HepG2 (cell line): ENCODE measurements around the gene CEBPA. TPM values are rescaled to one million over a fixed set of nuclear protein-coding genes. Genes with fewer than 3 reads are reported as not detected.
A peak's percentile ranks its signal among the peaks of the same experiment; 100 is the strongest.

Experiments
- ETV6 ChIP-seq: sonication (generic); formaldehyde crosslinking; conservative IDR thresholded peaks from 2 replicates; pipeline ENCODE4 v1.4.0; 2020; ENCODE audit warnings: missing genetic modification reagents
- IKZF4 ChIP-seq: sonication (generic); formaldehyde crosslinking; IDR thresholded peaks from 2 replicates; pipeline ENCODE4 v1.5.1; 2020; ENCODE audit warnings: borderline replicate concordance, mild to moderate bottlenecking, low read depth, missing genetic modification reagents; ENCODE audit errors: not compliant biosample characterization
- KDM5A ChIP-seq: fragments of 200-600 bp; sonication (generic); IDR thresholded peaks from 2 replicates; pipeline ENCODE4 v1.7.0; 2018; ENCODE audit warnings: antibody characterized with exemption, mild to moderate bottlenecking, low read length, borderline replicate concordance
- KLF13 ChIP-seq: sonication (generic); formaldehyde crosslinking; IDR thresholded peaks from 2 replicates; pipeline ENCODE4 v1.4.0; 2020; ENCODE audit warnings: mild to moderate bottlenecking, missing genetic modification reagents
- RAD21 ChIP-seq: fragments of 450-650 bp; formaldehyde crosslinking; IDR thresholded peaks from 2 replicates; pipeline ENCODE4 v1.5.0; 2020; ENCODE audit warnings: mild to moderate bottlenecking
- RBM39 ChIP-seq: fragments of 200-400 bp; formaldehyde crosslinking; IDR thresholded peaks from one replicate; pipeline ENCODE4 v1.6.1; 2018; ENCODE audit warnings: antibody characterized with exemption, mild to moderate bottlenecking, low read depth, low read length; ENCODE audit not compliant: poor library complexity, severe bottlenecking
- SP1 ChIP-seq, 2 experiments: fragments of 450-650 bp in 1 of 2; sonication (generic) in 1 of 2; formaldehyde crosslinking in 1 of 2; IDR thresholded peaks; 2 replicates each; pipeline versions ENCODE4 v1.4.0 to v1.6.1; 2016 to 2020; ENCODE audit warnings: missing genetic modification reagents in 1 of 2
- SRSF4 ChIP-seq: fragments of 200-400 bp; formaldehyde crosslinking; IDR thresholded peaks from one replicate; pipeline ENCODE4 v1.6.1; 2018; ENCODE audit warnings: mild to moderate bottlenecking, low read depth, low read length, moderate library complexity; ENCODE audit not compliant: poor library complexity, severe bottlenecking
- TMF1 ChIP-seq: sonication (generic); formaldehyde crosslinking; IDR thresholded peaks from 2 replicates; pipeline ENCODE4 v1.8.1; 2022; ENCODE audit warnings: low read depth, missing genetic modification reagents
- USF2 ChIP-seq, 2 experiments: sonication (generic) in 1 of 2; formaldehyde crosslinking in 1 of 2; IDR thresholded peaks; 2 replicates each; pipeline versions ENCODE4 v1.5.1 to v1.6.1; 2011 to 2020; ENCODE audit warnings: borderline replicate concordance in 1 of 2, low read depth in 1 of 2, low read length in 1 of 2, mild to moderate bottlenecking in 1 of 2, missing genetic modification reagents in 1 of 2, moderate library complexity in 1 of 2
- ZBTB42 ChIP-seq: sonication (generic); formaldehyde crosslinking; IDR thresholded peaks from 2 replicates; pipeline ENCODE4 v1.5.0; 2020; ENCODE audit warnings: mild to moderate bottlenecking, missing genetic modification reagents
- ZBTB49 ChIP-seq: sonication (generic); formaldehyde crosslinking; IDR thresholded peaks from 2 replicates; pipeline ENCODE4 v1.4.0; 2020; ENCODE audit warnings: missing genetic modification reagents, borderline replicate concordance
- ZNF18 ChIP-seq: sonication (generic); formaldehyde crosslinking; IDR thresholded peaks from 2 replicates; pipeline ENCODE4 v1.8.0; 2022; ENCODE audit warnings: mild to moderate bottlenecking, missing genetic modification reagents; ENCODE audit not compliant: insufficient replicate concordance
- ZNF335 ChIP-seq: sonication (generic); formaldehyde crosslinking; IDR thresholded peaks from 2 replicates; pipeline ENCODE4 v1.4.0; 2020; ENCODE audit warnings: missing genetic modification reagents
- ZNF546 ChIP-seq: sonication (generic); formaldehyde crosslinking; conservative IDR thresholded peaks from 2 replicates; pipeline ENCODE4 v1.8.1; 2023; ENCODE audit warnings: mild to moderate bottlenecking, missing genetic modification reagents
- ZNF75D ChIP-seq: sonication (generic); formaldehyde crosslinking; IDR thresholded peaks from 2 replicates; pipeline ENCODE4 v1.8.1; 2023; ENCODE audit warnings: missing genetic modification reagents, mild to moderate bottlenecking, borderline replicate concordance
- ZNF772 ChIP-seq: sonication (generic); formaldehyde crosslinking; IDR thresholded peaks from 2 replicates; pipeline ENCODE4 v1.5.0; 2020; ENCODE audit warnings: mild to moderate bottlenecking, missing genetic modification reagents
- ZNF788 ChIP-seq: sonication (generic); formaldehyde crosslinking; IDR thresholded peaks from 2 replicates; pipeline ENCODE4 v1.5.0; 2020; ENCODE audit warnings: mild to moderate bottlenecking, missing genetic modification reagents, borderline replicate concordance
- ZNF792 ChIP-seq: IDR thresholded peaks from 2 replicates; pipeline ENCODE4 v1.6.1; 2016
- ZSCAN9 ChIP-seq: IDR thresholded peaks from 2 replicates; pipeline ENCODE4 v1.6.1; 2016; ENCODE audit warnings: borderline replicate concordance
- polyA plus RNA-seq, 8 experiments: library from polyadenylated mRNA; depleted of rRNA in 3 of 8; stranded (reverse) in 7 of 8; unstranded in 1 of 8; fragments of >200 nt; fragmentation: Illumina TruSeq in 4 of 8; extraction: Trizol in 4 of 8; gene quantifications; 2 replicates each; pipeline versions ENCODE4 v1.2.1 to v1.2.3, GENCODE V29; 2011 to 2016; ENCODE audit warnings: low read depth in 4 of 8, missing spikeins in 1 of 8, mixed read lengths in 1 of 8; ENCODE audit not compliant: insufficient read depth in 1 of 8
- total RNA-seq, 5 experiments: library from RNA; depleted of rRNA; stranded (reverse); fragments of >200 nt; fragmentation: Illumina TruSeq; extraction: Trizol; gene quantifications; 2 replicates each; pipeline ENCODE4 v1.2.3, GENCODE V29; 2016; ENCODE audit warnings: low read depth in 1 of 5

Gene CEBPA
- total and polyA plus RNA-seq, 2 of the 13 experiments (the other 11 are each of a cell fraction or from before 2014, with no cell fraction given) = 24.8 to 103 TPM

- TF ChIP-seq ZNF546 (CRISPR knock-in tag) = peak; percentile 69; the same call in 1 of the 2 replicates
- no peak for TF ChIP-seq IKZF4
- TF ChIP-seq ZSCAN9 (CRISPR knock-in tag) = no peak
- peak; percentile 38; the same call in 1 of the 2 replicates for TF ChIP-seq KDM5A
- TF ChIP-seq ZNF75D (CRISPR knock-in tag) = no peak
- 0 out of 2 replicates have a peak, but pooled peaks have one; percentile 41 for TF ChIP-seq ZBTB42 (CRISPR knock-in tag)
- TF ChIP-seq SP1 (IDR thresholded peaks at IDR 0.05) = no peak
- peak; percentile 31 for TF ChIP-seq SP1 (CRISPR knock-in tag; IDR thresholded peaks at IDR 0.05)
- TF ChIP-seq TMF1 (CRISPR knock-in tag) = 0 out of 2 replicates have a peak, but pooled peaks have one; percentile 14
- 0 out of 2 replicates have a peak, but pooled peaks have one; percentile 5 for TF ChIP-seq RAD21
- peak; percentile 61 for TF ChIP-seq RBM39
- TF ChIP-seq ZNF335 (CRISPR knock-in tag) = no peak
- peak; percentile 46; the same call in 1 of the 2 replicates for TF ChIP-seq ZNF788 (CRISPR knock-in tag)
- 0 out of 2 replicates have a peak, but pooled peaks have one; percentile 1 for TF ChIP-seq ZNF792 (CRISPR knock-in tag)
- TF ChIP-seq KLF13 (CRISPR knock-in tag) = no peak
- peak; percentile 41 for TF ChIP-seq SRSF4
- peak; percentile 46 for TF ChIP-seq ZNF18 (CRISPR knock-in tag)
- no peak for TF ChIP-seq ETV6
- TF ChIP-seq ZNF772 (CRISPR knock-in tag) = peak; percentile 56; the same call in 1 of the 2 replicates
- no peak for TF ChIP-seq USF2 (IDR thresholded peaks at IDR 0.05; ENCODE audit: low read depth, low read length)
- peak; percentile 7; the same call in 1 of the 2 replicates for TF ChIP-seq USF2 (CRISPR knock-in tag; IDR thresholded peaks at IDR 0.05; ENCODE audit: borderline replicate concordance)
- TF ChIP-seq ZBTB49 (CRISPR knock-in tag) = no peak
Measured at GRCh38 chr19:33302974-33303790, 848 bp upstream of the CEBPA start (continued).
